ENCODE data around the gene SREK1. TPM values are rescaled to one million over a fixed set of nuclear protein-coding genes. Genes with fewer than 3 reads are reported as not detected.

The SREK1 gene
- total and polyA plus RNA-seq, 2 of the 8 experiments (the other 6 are each of a cell fraction or from before 2014, with no cell fraction given) = 10.6 to 40.4 TPM

GRCh38 chr5:66151030-66151429, 6.9 kb downstream of the SREK1 start:
- no peak overlapping the region for H4K5ac ChIP-seq (ENCODE audit: insufficient read length, low read depth, low read length)
- H3K27ac ChIP-seq (ENCODE audit: low read depth, low read length) = no peak overlapping the region
- H4K8ac ChIP-seq (ENCODE audit: extremely low read depth, insufficient read depth, low read length) = no peak overlapping the region
- FAIRE-seq (no peak), DNase-seq (ENCODE audit: low read depth in 1 of 2, low spot score in 2 of 2) (no peak)
- CTCF ChIA-PET (ENCODE audit: partially characterized antibody) = no interaction called here
- H4K20me1 ChIP-seq (replicated peaks in 1 of 2; ENCODE audit: control insufficient read depth in 1 of 2, insufficient read depth in 2 of 2, low read length in 2 of 2) = peaks cover 0 to 3% of the 10 kb centered on the region in 2 experiments
- no peak overlapping the region for H3K4ac ChIP-seq (replicated peaks; ENCODE audit: insufficient read length, low read depth, low read length)
- no peak overlapping the region for H3K23ac ChIP-seq (ENCODE audit: insufficient read length)
- no peak overlapping the region for H2BK12ac ChIP-seq (ENCODE audit: low read depth, low read length)
- no peak overlapping the region for H2BK5ac ChIP-seq (ENCODE audit: low read depth, low read length)
- POLR2A ChIA-PET (ENCODE audit: partially characterized antibody) = interaction anchor here (0.8 to 1.5 kb wide), 3 partner anchors 12 to 158 kb away, joined by 3 to 6 read pairs (median 4); no protein-coding TSS in a partner anchor
- no peak overlapping the region for H3K4me3 ChIP-seq (ENCODE audit: extremely low read depth in 1 of 4, insufficient read depth in 2 of 4, low read depth in 3 of 4, low read length in 4 of 4)
- no peak overlapping the region for H2BK15ac ChIP-seq (ENCODE audit: low read length)
- H3K9me3 ChIP-seq (ENCODE audit: insufficient read depth in 2 of 2, low read depth in 1 of 2, low read length in 1 of 2) = no peaks in the 10 kb centered on the region
- no peak overlapping the region for H4K91ac ChIP-seq (replicated peaks; ENCODE audit: insufficient read length, low read length)
- H2AFZ ChIP-seq (ENCODE audit: low read length) = no peak overlapping the region
- H3K14ac ChIP-seq (ENCODE audit: insufficient read length) = no peak overlapping the region
- no peaks in the 10 kb centered on the region for H3K23me2 ChIP-seq (ENCODE audit: low read depth, low read length)
- H3K27me3 ChIP-seq (replicated peaks in 1 of 4; ENCODE audit: control insufficient read depth in 3 of 4, extremely low read depth in 1 of 4, insufficient read depth in 3 of 4, low read length in 3 of 4) = no peaks in the 10 kb centered on the region
- no peaks in the 10 kb centered on the region; a peak in 1 of 7 replicates for H3K4me1 ChIP-seq (replicated peaks in 1 of 4; ENCODE audit: control insufficient read depth in 3 of 4, insufficient read depth in 4 of 4, low read length in 3 of 4)
- WGBS, 2 experiments (ENCODE audit: extremely low coverage in 1 of 2, insufficient coverage in 1 of 2, insufficient read length in 1 of 2, insufficient replicate concordance in 2 of 2, low coverage in 1 of 2, low lambda C conversion rate in 2 of 2, missing lambda C conversion rate in 1 of 2) = 84% methylated on average over 2 of the region's 2 CpGs; no CpG with 5 or more reads in 1 of the 2 experiments
- H3K56ac ChIP-seq (replicated peaks; ENCODE audit: insufficient read length, low read depth, low read length) = no peak overlapping the region
- H3K4me2 ChIP-seq (ENCODE audit: insufficient read depth in 1 of 2, low read depth in 2 of 2, low read length in 2 of 2) = no peak overlapping the region
- H3K79me1 ChIP-seq (ENCODE audit: low read depth, low read length) = no peaks in the 10 kb centered on the region; the same call in 1 of the 2 replicates
- no peak overlapping the region for H3K9ac ChIP-seq (replicated peaks in 1 of 4; ENCODE audit: extremely low read depth in 1 of 4, low read depth in 3 of 4, low read length in 3 of 4)
- H3K36me3 ChIP-seq (ENCODE audit: control insufficient read depth in 2 of 4, insufficient read depth in 4 of 4, low read length in 3 of 4) = peaks cover 0 to under 1% (median 0%) of the 10 kb centered on the region in 4 experiments; a peak in 3 of 8 replicates
- no peak overlapping the region for H2BK120ac ChIP-seq (replicated peaks; ENCODE audit: low read depth, low read length)
- peaks cover 19 to 95% of the 10 kb centered on the region in 2 experiments for H3K79me2 ChIP-seq (ENCODE audit: control insufficient read depth in 1 of 2, insufficient read depth in 2 of 2, low read length in 2 of 2)
- H3K18ac ChIP-seq (ENCODE audit: extremely low read depth, low read length) = no peak overlapping the region
- H2AK5ac ChIP-seq (ENCODE audit: low read depth, low read length) = no peak overlapping the region
- no peak overlapping the region for H2BK20ac ChIP-seq (ENCODE audit: low read length)
- TF ChIP-seq CTBP2 (IDR thresholded peaks at IDR 0.05; ENCODE audit: borderline replicate concordance, insufficient read depth, insufficient read length, low read length) (no peak), POLR2AphosphoS5 (IDR thresholded peaks at IDR 0.05; ENCODE audit: low read depth, low read length) (no peak), POLR2A (IDR thresholded peaks at IDR 0.05; ENCODE audit: control extremely low read depth in 1 of 2, low read depth in 2 of 2, low read length in 2 of 2) (no peak), TBP (IDR thresholded peaks at IDR 0.05; ENCODE audit: low read depth, low read length) (no peak), ASH2L (IDR thresholded peaks at IDR 0.05; ENCODE audit: low read length) (no peak), NANOG (IDR thresholded peaks at IDR 0.05; ENCODE audit: insufficient read depth, low read depth, low read length, poor library complexity, severe bottlenecking) (no peak), TEAD4 (IDR thresholded peaks at IDR 0.05; ENCODE audit: low read depth, low read length) (no peak), GTF2F1 (IDR thresholded peaks at IDR 0.05; ENCODE audit: borderline replicate concordance, low read depth, low read length) (no peak), RNF2 (IDR thresholded peaks at IDR 0.05; ENCODE audit: borderline replicate concordance, low read depth, low read length, missing control alignments, poor library complexity, severe bottlenecking) (no peak), CBX5 (IDR thresholded peaks at IDR 0.05; ENCODE audit: low read depth, low read length) (no peak)
- TF ChIP-seq, protein P1, sequence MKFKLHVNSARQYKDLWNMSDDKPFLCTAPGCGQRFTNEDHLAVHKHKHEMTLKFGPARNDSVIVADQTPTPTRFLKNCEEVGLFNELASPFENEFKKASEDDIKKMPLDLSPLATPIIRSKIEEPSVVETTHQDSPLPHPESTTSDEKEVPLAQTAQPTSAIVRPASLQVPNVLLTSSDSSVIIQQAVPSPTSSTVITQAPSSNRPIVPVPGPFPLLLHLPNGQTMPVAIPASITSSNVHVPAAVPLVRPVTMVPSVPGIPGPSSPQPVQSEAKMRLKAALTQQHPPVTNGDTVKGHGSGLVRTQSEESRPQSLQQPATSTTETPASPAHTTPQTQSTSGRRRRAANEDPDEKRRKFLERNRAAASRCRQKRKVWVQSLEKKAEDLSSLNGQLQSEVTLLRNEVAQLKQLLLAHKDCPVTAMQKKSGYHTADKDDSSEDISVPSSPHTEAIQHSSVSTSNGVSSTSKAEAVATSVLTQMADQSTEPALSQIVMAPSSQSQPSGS (IDR thresholded peaks at IDR 0.05; ENCODE audit: low read length) = no peak
